ENCODE data around the gene NLGN3.

DNA sequence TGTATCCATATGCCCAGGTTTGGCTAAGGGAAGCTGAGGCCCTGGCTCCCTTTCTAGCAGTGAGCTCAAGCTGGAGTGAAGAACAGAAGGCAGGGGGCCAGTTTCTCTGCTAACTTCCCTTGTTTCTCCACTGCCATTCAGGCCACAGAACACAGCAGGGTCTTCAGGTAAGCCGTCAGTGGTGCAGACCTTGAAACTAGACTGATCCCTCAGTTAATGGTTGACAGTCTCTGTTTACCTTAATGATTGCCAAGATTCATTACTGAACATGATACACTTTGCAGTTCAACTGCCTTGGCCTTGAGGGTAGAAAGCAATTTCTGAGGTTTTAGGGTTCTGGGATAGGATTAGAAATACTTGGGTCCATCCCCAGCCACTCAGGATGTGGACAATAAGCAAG lies 69.5 kb downstream of the NLGN3 start:
- TF ChIP-seq, protein P1, sequence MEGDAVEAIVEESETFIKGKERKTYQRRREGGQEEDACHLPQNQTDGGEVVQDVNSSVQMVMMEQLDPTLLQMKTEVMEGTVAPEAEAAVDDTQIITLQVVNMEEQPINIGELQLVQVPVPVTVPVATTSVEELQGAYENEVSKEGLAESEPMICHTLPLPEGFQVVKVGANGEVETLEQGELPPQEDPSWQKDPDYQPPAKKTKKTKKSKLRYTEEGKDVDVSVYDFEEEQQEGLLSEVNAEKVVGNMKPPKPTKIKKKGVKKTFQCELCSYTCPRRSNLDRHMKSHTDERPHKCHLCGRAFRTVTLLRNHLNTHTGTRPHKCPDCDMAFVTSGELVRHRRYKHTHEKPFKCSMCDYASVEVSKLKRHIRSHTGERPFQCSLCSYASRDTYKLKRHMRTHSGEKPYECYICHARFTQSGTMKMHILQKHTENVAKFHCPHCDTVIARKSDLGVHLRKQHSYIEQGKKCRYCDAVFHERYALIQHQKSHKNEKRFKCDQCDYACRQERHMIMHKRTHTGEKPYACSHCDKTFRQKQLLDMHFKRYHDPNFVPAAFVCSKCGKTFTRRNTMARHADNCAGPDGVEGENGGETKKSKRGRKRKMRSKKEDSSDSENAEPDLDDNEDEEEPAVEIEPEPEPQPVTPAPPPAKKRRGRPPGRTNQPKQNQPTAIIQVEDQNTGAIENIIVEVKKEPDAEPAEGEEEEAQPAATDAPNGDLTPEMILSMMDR (conservative IDR thresholded peaks at IDR 0.05 in 1 of 2, IDR thresholded peaks at IDR 0.05 in 1 of 2; ENCODE audit: extremely low read depth in 1 of 2, insufficient read depth in 1 of 2, low read depth in 1 of 2, low read length in 2 of 2), result no peak
- no peak for TF ChIP-seq EZH2 (IDR thresholded peaks at IDR 0.05; ENCODE audit: borderline replicate concordance, low read length)
